ENCODE data around the gene ARRDC4.
"Not testable (repeated sequence)": the region's sequence is repeated elsewhere in the genome, so short reads cannot be mapped to it uniquely, and the experiment has no call there.

Gene ARRDC4

GRCh38 chr15:97966924-97967620 lies 6.6 kb downstream of the ARRDC4 start:
- DNase-seq: no peak

- no peak for DNase-seq
Observed at GRCh38 chr15:97967881-97968280, 7.4 kb downstream of the ARRDC4 start.

GRCh38 chr15:97968380-97968779 lies 7.9 kb downstream of the ARRDC4 start:
- DNase-seq: no peak

GRCh38 chr15:97972366-97972765 lies 11.9 kb downstream of the ARRDC4 start:
- DNase-seq: no peak

GRCh38 chr15:97976129-97976528 lies 15.6 kb downstream of the ARRDC4 start:
- DNase-seq: no peak

- DNase-seq: no peak
Observed at GRCh38 chr15:97976766-97977503, 16.4 kb downstream of the ARRDC4 start.

GRCh38 chr15:97977734-97978133 lies 17.2 kb downstream of the ARRDC4 start:
- no peak for DNase-seq

- DNase-seq: no peak
Observed at GRCh38 chr15:97978401-97979139, 18.1 kb downstream of the ARRDC4 start.

- DNase-seq: no peak
Observed at GRCh38 chr15:97979140-97979520, 18.6 kb downstream of the ARRDC4 start.

- DNase-seq: no peak
Observed at GRCh38 chr15:97981058-97981457, 20.6 kb downstream of the ARRDC4 start.

GRCh38 chr15:97981758-97982157 lies 21.3 kb downstream of the ARRDC4 start:
- no peak for DNase-seq

GRCh38 chr15:97984157-97984556 lies 23.7 kb downstream of the ARRDC4 start:
- peak; percentile 88 for DNase-seq

GRCh38 chr15:97985979-97986378 lies 25.5 kb downstream of the ARRDC4 start:
- DNase-seq: not testable (repeated sequence)

- DNase-seq: no peak
Observed at GRCh38 chr15:97986781-97987180, 26.3 kb downstream of the ARRDC4 start.

GRCh38 chr15:97989299-97989698 lies 28.8 kb downstream of the ARRDC4 start:
- no peak for DNase-seq

GRCh38 chr15:97991972-97992541 lies 31.6 kb downstream of the ARRDC4 start:
- DNase-seq: peak; percentile 73

GRCh38 chr15:97992823-97993222 lies 32.3 kb downstream of the ARRDC4 start:
- peak; percentile 59 for DNase-seq

- DNase-seq: peak; percentile 69
Observed at GRCh38 chr15:97993310-97993738, 32.8 kb downstream of the ARRDC4 start.

- peak; percentile 62 for DNase-seq
Observed at GRCh38 chr15:97994236-97994635, 33.7 kb downstream of the ARRDC4 start.

GRCh38 chr15:97995192-97995591 lies 34.7 kb downstream of the ARRDC4 start:
- DNase-seq: no peak

GRCh38 chr15:97995881-97996603 lies 35.5 kb downstream of the ARRDC4 start:
- DNase-seq: peak; percentile 81

- no peak for DNase-seq
Observed at GRCh38 chr15:97998307-97999071, 38.0 kb downstream of the ARRDC4 start.
